ENCODE measurements around the gene MAP3K4. TPM values are rescaled to one million over a fixed set of nuclear protein-coding genes. Genes with fewer than 3 reads are reported as not detected.

Gene MAP3K4
- total RNA-seq, 2 donors from 2014 or later = 32.1 to 42.2 TPM

GRCh38 chr6:161079566-161080262, 88.1 kb downstream of the MAP3K4 start:
- Histone ChIP-seq H3K9ac (ENCODE audit: low read depth in 2 of 2, low read length in 2 of 2) (no peak overlapping the region), H3K27me3 (no peaks in the 10 kb centered on the region), H3K4me1 (no peaks in the 10 kb centered on the region), H3K27ac (no peak overlapping the region), H3K4me3 (no peak overlapping the region), H3K9me3 (no peaks in the 10 kb centered on the region), H3K36me3 (no peaks in the 10 kb centered on the region)
- no peak for DNase-seq
- intact Hi-C loops (cut with DNase I) = no loop called here
- TF ChIP-seq CTCF (IDR thresholded peaks at IDR 0.05) = no peak

- H3K4me3 ChIP-seq = no peak overlapping the region
- DNase-seq = no peak
- H3K4me1 ChIP-seq = no peaks in the 10 kb centered on the region
- no peak for TF ChIP-seq CTCF (IDR thresholded peaks at IDR 0.05)
- H3K9ac ChIP-seq (ENCODE audit: low read depth in 2 of 2, low read length in 2 of 2) = no peak overlapping the region
- H3K36me3 ChIP-seq = peaks cover 3% of the 10 kb centered on the region
- H3K27me3 ChIP-seq = no peaks in the 10 kb centered on the region
- intact Hi-C loops (cut with DNase I) = no loop called here
- no peak overlapping the region for H3K27ac ChIP-seq
- no peaks in the 10 kb centered on the region for H3K9me3 ChIP-seq
These were observed 88.8 kb downstream of the MAP3K4 start for GRCh38 chr6:161080263-161080970.

DNA sequence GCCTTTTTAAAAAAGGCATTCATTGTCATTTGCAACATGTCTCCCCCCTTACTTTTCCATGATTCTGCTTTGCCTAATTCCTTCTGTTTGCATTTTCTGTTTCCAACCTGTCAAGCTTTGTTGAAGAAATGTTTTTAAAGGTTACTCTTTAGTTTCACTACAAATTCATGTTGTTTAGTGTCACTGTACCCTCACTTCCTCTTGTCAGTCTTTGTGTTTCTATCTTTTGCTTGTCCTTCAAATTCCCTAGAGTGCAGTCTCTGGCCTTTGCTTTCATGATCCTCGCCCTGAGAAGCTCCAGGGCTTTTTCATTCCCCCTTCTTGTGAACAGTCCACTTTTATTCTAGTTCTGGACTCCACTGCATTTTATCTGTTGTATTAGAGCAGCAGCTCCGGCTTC, 90.6 kb downstream of the MAP3K4 start:
- no peak for TF ChIP-seq CTCF (IDR thresholded peaks at IDR 0.05)
- H3K27ac ChIP-seq = no peak overlapping the region
- no peaks in the 10 kb centered on the region for H3K9me3 ChIP-seq
- H3K36me3 ChIP-seq = peaks cover 6% of the 10 kb centered on the region
- DNase-seq = no peak
- intact Hi-C loops (cut with DNase I) = no loop called here
- no peaks in the 10 kb centered on the region for H3K4me1 ChIP-seq
- H3K4me3 ChIP-seq = no peak overlapping the region
- H3K9ac ChIP-seq (ENCODE audit: low read depth in 2 of 2, low read length in 2 of 2) = no peak overlapping the region
- H3K27me3 ChIP-seq = no peaks in the 10 kb centered on the region

DNA sequence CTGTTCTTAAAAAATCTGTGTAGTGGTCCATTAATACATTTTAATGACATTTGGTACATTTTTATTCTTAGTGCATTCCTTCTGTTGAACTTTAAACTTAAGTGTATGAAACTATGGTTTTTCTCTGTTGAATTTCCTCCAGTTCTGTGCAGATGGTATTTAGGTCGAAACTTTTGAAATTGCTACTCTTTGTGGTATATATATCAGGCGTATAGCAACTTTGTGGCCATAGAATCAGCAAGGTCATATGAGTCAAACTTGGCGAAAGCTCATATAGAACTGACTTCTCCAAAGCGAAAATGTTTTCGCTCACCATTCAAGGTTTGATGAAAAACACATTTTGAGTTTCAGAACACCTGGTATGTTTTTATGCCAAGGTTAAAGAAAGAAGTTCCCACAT, 93.7 kb downstream of the MAP3K4 start:
- Histone ChIP-seq H3K4me3 (no peak overlapping the region), H3K36me3 (peaks cover 6% of the 10 kb centered on the region), H3K9ac (ENCODE audit: low read depth in 2 of 2, low read length in 2 of 2) (no peak overlapping the region), H3K27me3 (no peaks in the 10 kb centered on the region), H3K27ac (no peak overlapping the region), H3K4me1 (no peaks in the 10 kb centered on the region), H3K9me3 (no peaks in the 10 kb centered on the region)
- intact Hi-C loops (cut with DNase I) = no loop called here
- no peak for TF ChIP-seq CTCF (IDR thresholded peaks at IDR 0.05)
- no peak for DNase-seq

DNA sequence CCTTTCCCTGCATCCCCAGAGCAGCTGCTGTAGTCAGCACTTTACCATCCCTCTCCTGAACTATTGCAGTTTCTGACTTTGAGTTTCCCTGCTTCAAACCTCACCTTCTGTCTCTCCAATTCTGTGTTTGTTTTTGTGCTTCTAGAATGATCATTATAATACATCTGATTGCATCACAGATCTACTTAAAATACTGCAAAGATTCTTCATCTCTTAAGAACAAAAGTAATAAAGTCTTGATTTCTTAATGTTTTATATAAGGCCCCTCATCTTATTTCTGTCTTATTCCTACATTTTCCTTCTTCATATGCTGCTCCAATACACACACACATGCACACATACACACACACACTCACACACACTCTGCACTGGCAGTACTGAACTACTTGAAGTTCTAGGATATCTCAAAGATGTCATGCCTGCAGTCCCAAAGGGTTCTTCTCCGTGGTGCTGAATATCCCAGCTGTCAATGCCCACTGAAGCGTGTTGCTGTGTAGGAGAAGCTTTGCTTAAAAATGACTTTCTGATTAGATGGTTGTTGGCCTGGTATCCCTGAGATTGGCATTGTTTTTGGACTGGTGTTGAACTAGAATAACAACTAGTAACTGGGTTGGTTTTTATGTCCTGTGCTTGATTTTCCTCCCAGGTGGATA, 97.2 kb downstream of the MAP3K4 start:
- no peaks in the 10 kb centered on the region for H3K9me3 ChIP-seq
- no peak overlapping the region for H3K9ac ChIP-seq (ENCODE audit: low read depth in 2 of 2, low read length in 2 of 2)
- H3K27me3 ChIP-seq = no peaks in the 10 kb centered on the region
- no peak for DNase-seq
- H3K27ac ChIP-seq = no peak overlapping the region
- H3K4me1 ChIP-seq = no peaks in the 10 kb centered on the region
- no peak overlapping the region for H3K4me3 ChIP-seq
- intact Hi-C loops (cut with DNase I) = no loop called here
- H3K36me3 ChIP-seq = peaks cover 6% of the 10 kb centered on the region
- no peak for TF ChIP-seq CTCF (IDR thresholded peaks at IDR 0.05)

Measured in colonic mucosa (tissue), 4 donors.